ENCODE measurements around the gene CFAP100.

CFAP100 gene

GRCh38 chr3:126370606-126371005 is 24.1 kb upstream of the CFAP100 start (continued):
- TF ChIP-seq, protein P1, sequence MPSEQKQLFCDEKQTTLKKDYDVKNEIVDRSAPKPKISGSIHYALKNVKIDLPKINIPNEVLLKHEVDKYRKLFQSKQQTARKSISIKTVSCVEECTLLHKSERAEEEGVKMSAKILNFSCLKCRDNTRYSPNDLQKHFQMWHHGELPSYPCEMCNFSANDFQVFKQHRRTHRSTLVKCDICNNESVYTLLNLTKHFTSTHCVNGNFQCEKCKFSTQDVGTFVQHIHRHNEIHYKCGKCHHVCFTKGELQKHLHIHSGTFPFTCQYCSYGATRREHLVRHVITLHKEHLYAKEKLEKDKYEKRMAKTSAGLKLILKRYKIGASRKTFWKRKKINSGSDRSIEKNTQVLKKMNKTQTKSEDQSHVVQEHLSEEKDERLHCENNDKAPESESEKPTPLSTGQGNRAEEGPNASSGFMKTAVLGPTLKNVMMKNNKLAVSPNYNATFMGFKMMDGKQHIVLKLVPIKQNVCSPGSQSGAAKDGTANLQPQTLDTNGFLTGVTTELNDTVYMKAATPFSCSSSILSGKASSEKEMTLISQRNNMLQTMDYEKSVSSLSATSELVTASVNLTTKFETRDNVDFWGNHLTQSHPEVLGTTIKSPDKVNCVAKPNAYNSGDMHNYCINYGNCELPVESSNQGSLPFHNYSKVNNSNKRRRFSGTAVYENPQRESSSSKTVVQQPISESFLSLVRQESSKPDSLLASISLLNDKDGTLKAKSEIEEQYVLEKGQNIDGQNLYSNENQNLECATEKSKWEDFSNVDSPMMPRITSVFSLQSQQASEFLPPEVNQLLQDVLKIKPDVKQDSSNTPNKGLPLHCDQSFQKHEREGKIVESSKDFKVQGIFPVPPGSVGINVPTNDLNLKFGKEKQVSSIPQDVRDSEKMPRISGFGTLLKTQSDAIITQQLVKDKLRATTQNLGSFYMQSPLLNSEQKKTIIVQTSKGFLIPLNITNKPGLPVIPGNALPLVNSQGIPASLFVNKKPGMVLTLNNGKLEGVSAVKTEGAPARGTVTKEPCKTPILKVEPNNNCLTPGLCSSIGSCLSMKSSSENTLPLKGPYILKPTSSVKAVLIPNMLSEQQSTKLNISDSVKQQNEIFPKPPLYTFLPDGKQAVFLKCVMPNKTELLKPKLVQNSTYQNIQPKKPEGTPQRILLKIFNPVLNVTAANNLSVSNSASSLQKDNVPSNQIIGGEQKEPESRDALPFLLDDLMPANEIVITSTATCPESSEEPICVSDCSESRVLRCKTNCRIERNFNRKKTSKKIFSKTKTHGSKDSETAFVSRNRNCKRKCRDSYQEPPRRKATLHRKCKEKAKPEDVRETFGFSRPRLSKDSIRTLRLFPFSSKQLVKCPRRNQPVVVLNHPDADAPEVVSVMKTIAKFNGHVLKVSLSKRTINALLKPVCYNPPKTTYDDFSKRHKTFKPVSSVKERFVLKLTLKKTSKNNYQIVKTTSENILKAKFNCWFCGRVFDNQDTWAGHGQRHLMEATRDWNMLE (tag by site-specific recombination; conservative IDR thresholded peaks at IDR 0.05; ENCODE audit: low read depth): no peak

- H3K4me1 ChIP-seq (ENCODE audit: control insufficient read depth, insufficient read depth, low read length): no peaks in the 10 kb centered on the region
- no peak overlapping the region for H3K27ac ChIP-seq (ENCODE audit: extremely low read depth, low read depth, low read length)
- ChIA-PET POLR2A (no interaction called here), CTCF (interaction anchor here (0.7 kb wide), 1 partner anchor 237 kb away, joined by 3 read pairs; no protein-coding TSS in a partner anchor)
- H3K9me3 ChIP-seq (ENCODE audit: control insufficient read depth, insufficient read depth, low read depth, low read length): no peaks in the 10 kb centered on the region
- no peaks in the 10 kb centered on the region for H3K36me3 ChIP-seq (ENCODE audit: control insufficient read depth in 2 of 2, insufficient read depth in 1 of 2, low read length in 2 of 2)
- no peak overlapping the region for H3K4me3 ChIP-seq (ENCODE audit: low read depth, low read length)
- no peak for TF ChIP-seq ZNF544 (tag by site-specific recombination; IDR thresholded peaks at IDR 0.05)
- no peak for TF ChIP-seq KLF16 (tag by site-specific recombination; IDR thresholded peaks at IDR 0.05)
- TF ChIP-seq ZBTB8A (tag by site-specific recombination; IDR thresholded peaks at IDR 0.05): no peak
- no peak for TF ChIP-seq GFI1B (tag by site-specific recombination; IDR thresholded peaks at IDR 0.05)
- no peak for TF ChIP-seq ZNF302 (tag by site-specific recombination; IDR thresholded peaks at IDR 0.05; ENCODE audit: low read depth)
- TF ChIP-seq ZNF354C (tag by site-specific recombination; IDR thresholded peaks at IDR 0.05; ENCODE audit: borderline replicate concordance, low read depth): no peak
- TF ChIP-seq, protein P1 (tag by site-specific recombination; conservative IDR thresholded peaks at IDR 0.05; ENCODE audit: low read depth): no peak
- no peak for TF ChIP-seq ZNF266 (tag by site-specific recombination; IDR thresholded peaks at IDR 0.05; ENCODE audit: low read depth)
- no peak for TF ChIP-seq AEBP2 (tag by site-specific recombination; IDR thresholded peaks at IDR 0.05; ENCODE audit: borderline replicate concordance)
- no peak for TF ChIP-seq ZNF792 (tag by site-specific recombination; IDR thresholded peaks at IDR 0.05)
- no peak for TF ChIP-seq ZNF704 (tag by site-specific recombination; IDR thresholded peaks at IDR 0.05)
- TF ChIP-seq PRDM6 (tag by site-specific recombination; IDR thresholded peaks at IDR 0.05): no peak
- TF ChIP-seq, protein P2, sequence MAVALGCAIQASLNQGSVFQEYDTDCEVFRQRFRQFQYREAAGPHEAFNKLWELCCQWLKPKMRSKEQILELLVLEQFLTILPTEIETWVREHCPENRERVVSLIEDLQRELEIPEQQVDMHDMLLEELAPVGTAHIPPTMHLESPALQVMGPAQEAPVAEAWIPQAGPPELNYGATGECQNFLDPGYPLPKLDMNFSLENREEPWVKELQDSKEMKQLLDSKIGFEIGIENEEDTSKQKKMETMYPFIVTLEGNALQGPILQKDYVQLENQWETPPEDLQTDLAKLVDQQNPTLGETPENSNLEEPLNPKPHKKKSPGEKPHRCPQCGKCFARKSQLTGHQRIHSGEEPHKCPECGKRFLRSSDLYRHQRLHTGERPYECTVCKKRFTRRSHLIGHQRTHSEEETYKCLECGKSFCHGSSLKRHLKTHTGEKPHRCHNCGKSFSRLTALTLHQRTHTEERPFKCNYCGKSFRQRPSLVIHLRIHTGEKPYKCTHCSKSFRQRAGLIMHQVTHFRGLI (tag by site-specific recombination; IDR thresholded peaks at IDR 0.05): no peak
- no peak for TF ChIP-seq ZBTB7A (tag by site-specific recombination; IDR thresholded peaks at IDR 0.05; ENCODE audit: low read depth)
- TF ChIP-seq SETDB1 (IDR thresholded peaks at IDR 0.05; ENCODE audit: insufficient read length, low read length): no peak
- TF ChIP-seq, protein P3, sequence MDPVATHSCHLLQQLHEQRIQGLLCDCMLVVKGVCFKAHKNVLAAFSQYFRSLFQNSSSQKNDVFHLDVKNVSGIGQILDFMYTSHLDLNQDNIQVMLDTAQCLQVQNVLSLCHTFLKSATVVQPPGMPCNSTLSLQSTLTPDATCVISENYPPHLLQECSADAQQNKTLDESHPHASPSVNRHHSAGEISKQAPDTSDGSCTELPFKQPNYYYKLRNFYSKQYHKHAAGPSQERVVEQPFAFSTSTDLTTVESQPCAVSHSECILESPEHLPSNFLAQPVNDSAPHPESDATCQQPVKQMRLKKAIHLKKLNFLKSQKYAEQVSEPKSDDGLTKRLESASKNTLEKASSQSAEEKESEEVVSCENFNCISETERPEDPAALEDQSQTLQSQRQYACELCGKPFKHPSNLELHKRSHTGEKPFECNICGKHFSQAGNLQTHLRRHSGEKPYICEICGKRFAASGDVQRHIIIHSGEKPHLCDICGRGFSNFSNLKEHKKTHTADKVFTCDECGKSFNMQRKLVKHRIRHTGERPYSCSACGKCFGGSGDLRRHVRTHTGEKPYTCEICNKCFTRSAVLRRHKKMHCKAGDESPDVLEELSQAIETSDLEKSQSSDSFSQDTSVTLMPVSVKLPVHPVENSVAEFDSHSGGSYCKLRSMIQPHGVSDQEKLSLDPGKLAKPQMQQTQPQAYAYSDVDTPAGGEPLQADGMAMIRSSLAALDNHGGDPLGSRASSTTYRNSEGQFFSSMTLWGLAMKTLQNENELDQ (tag by site-specific recombination; IDR thresholded peaks at IDR 0.05; ENCODE audit: low read depth): no peak
Observed at GRCh38 chr3:126371096-126371705, 23.5 kb upstream of the CFAP100 start.
